Measurements from ENCODE around the gene SHMT1.

The SHMT1 gene

DNA sequence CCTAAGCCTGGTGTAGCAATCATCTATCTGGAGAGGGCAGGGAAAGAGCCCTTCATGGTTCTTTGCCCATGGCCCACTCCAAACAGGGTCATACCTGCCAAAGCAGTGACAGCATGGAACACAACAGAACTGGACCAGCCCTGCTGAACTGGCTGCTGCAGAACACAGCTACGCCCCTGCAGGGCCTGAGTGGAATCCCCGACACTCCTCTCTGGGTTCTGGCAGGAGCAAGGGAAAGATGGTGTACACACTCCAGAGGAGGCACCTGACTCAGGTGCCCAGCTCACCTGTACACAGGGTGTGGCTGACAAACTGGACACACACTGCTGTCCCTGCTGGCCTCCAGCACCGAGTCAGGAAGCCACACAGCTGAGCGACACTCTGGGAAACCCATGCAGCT is 83.1 kb downstream of the SHMT1 start:
- TF ChIP-seq, protein P1, sequence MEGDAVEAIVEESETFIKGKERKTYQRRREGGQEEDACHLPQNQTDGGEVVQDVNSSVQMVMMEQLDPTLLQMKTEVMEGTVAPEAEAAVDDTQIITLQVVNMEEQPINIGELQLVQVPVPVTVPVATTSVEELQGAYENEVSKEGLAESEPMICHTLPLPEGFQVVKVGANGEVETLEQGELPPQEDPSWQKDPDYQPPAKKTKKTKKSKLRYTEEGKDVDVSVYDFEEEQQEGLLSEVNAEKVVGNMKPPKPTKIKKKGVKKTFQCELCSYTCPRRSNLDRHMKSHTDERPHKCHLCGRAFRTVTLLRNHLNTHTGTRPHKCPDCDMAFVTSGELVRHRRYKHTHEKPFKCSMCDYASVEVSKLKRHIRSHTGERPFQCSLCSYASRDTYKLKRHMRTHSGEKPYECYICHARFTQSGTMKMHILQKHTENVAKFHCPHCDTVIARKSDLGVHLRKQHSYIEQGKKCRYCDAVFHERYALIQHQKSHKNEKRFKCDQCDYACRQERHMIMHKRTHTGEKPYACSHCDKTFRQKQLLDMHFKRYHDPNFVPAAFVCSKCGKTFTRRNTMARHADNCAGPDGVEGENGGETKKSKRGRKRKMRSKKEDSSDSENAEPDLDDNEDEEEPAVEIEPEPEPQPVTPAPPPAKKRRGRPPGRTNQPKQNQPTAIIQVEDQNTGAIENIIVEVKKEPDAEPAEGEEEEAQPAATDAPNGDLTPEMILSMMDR (IDR thresholded peaks at IDR 0.05; ENCODE audit: poor library complexity, severe bottlenecking): no peak
- Histone ChIP-seq H3K4me1 (ENCODE audit: insufficient read depth, poor library complexity, severe bottlenecking) (no peaks in the 10 kb centered on the region), H3K9me3 (ENCODE audit: severe bottlenecking) (no peaks in the 10 kb centered on the region), H3K36me3 (ENCODE audit: low read depth) (peaks cover 78% of the 10 kb centered on the region), H3K27ac (ENCODE audit: poor library complexity, severe bottlenecking) (no peak overlapping the region), H3K4me3 (ENCODE audit: severe bottlenecking) (no peak overlapping the region), H3K27me3 (ENCODE audit: insufficient read depth, poor library complexity, severe bottlenecking) (no peaks in the 10 kb centered on the region)
- DNase-seq (ENCODE audit: low spot score) (no peak), ATAC-seq (ENCODE audit: low read depth) (no peak)

DNA sequence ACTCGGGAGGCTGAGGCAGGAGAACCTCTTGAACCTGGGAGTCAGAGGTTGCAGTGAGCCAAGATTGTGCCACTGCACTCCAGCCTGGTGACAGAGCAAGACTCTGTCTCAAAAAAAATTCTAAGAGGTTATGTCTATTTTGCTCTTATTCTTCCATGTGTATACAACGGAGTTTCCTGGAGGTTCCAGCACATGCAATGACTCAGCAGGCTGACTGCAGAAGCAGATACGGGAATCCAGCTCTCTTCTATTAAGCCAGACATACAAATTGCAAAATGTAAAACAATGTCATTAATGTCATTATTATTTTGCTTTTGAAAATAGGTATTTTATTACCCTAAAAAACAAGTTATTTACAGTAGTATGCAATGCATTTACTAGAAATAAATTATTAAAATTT is 84.5 kb downstream of the SHMT1 start:
- no peaks in the 10 kb centered on the region for H3K27me3 ChIP-seq (ENCODE audit: insufficient read depth, poor library complexity, severe bottlenecking)
- DNase-seq (ENCODE audit: low spot score) (no peak), ATAC-seq (ENCODE audit: low read depth) (no peak)
- no peak overlapping the region for H3K4me3 ChIP-seq (ENCODE audit: severe bottlenecking)
- no peaks in the 10 kb centered on the region for H3K9me3 ChIP-seq (ENCODE audit: severe bottlenecking)
- H3K4me1 ChIP-seq (ENCODE audit: insufficient read depth, poor library complexity, severe bottlenecking): no peaks in the 10 kb centered on the region
- TF ChIP-seq, protein P1 (IDR thresholded peaks at IDR 0.05; ENCODE audit: poor library complexity, severe bottlenecking): no peak
- H3K27ac ChIP-seq (ENCODE audit: poor library complexity, severe bottlenecking): no peak overlapping the region
- peaks cover 69% of the 10 kb centered on the region for H3K36me3 ChIP-seq (ENCODE audit: low read depth)

Measured in RWPE2 (cell line).